Smooth muscle cell (in vitro differentiated cells): ENCODE data around the gene LRRC3B. TPM values are rescaled to one million over a fixed set of nuclear protein-coding genes. Genes with fewer than 3 reads are reported as not detected.

Experiments
- DNase-seq: peaks from one replicate; lab custom pipeline; 2025; ENCODE audit not compliant: unreplicated experiment; lab: John Stamatoyannopoulos, UW
- H2AFZ ChIP-seq: fragments of 200-600 bp; sonication (generic); 2 replicates; pipeline ENCODE4 v1.6.0; 2016; ENCODE audit warnings: antibody characterized with exemption, low read depth, mild to moderate bottlenecking
- H3F3A ChIP-seq: fragments of 200-600 bp; sonication (generic); 2 replicates; pipeline ENCODE4 v1.6.0; 2017; ENCODE audit warnings: antibody characterized with exemption, low read depth
- H3K27ac ChIP-seq: fragments of 200-600 bp; sonication (generic); 2 replicates; pipeline ENCODE4 v1.5.1; 2016; ENCODE audit warnings: low read depth, mild to moderate bottlenecking
- H3K27me3 ChIP-seq: fragments of 200-600 bp; sonication (generic); 2 replicates; pipeline ENCODE4 v1.6.1; 2016; ENCODE audit warnings: low read depth, mild to moderate bottlenecking
- H3K36me3 ChIP-seq: fragments of 200-600 bp; sonication (generic); 2 replicates; pipeline ENCODE4 v1.5.1; 2016; ENCODE audit warnings: low read depth
- H3K4me1 ChIP-seq: fragments of 200-600 bp; sonication (generic); 2 replicates; pipeline ENCODE4 v1.5.1; 2016; ENCODE audit warnings: low read depth
- H3K4me2 ChIP-seq: fragments of 200-600 bp; sonication (generic); 2 replicates; pipeline ENCODE4 v1.6.0; 2016; ENCODE audit warnings: mild to moderate bottlenecking
- H3K4me3 ChIP-seq: fragments of 200-600 bp; sonication (generic); 2 replicates; pipeline ENCODE4 v1.5.1; 2016; ENCODE audit warnings: mild to moderate bottlenecking
- H3K79me2 ChIP-seq: fragments of 200-600 bp; sonication (generic); 2 replicates; pipeline ENCODE4 v1.6.0; 2016; ENCODE audit warnings: low read depth, mild to moderate bottlenecking
- H3K9ac ChIP-seq: fragments of 200-600 bp; sonication (generic); 2 replicates; pipeline ENCODE4 v1.6.0; 2016; ENCODE audit warnings: low read depth
- H3K9me3 ChIP-seq: fragments of 200-600 bp; sonication (generic); replicated peaks from 2 replicates; pipeline ENCODE4 v1.5.1; 2016; ENCODE audit warnings: low read depth
- H4K20me1 ChIP-seq: fragments of 200-600 bp; sonication (generic); 2 replicates; pipeline ENCODE4 v1.6.0; 2016; ENCODE audit warnings: low read depth
- CTCF ChIP-seq: fragments of 200-600 bp; sonication (generic); IDR thresholded peaks from 2 replicates; pipeline ENCODE4 v1.5.1; 2017; ENCODE audit warnings: borderline replicate concordance, mild to moderate bottlenecking, antibody characterized with exemption; ENCODE audit not compliant: insufficient read depth, poor library complexity, severe bottlenecking
- WGBS: methylation state at CpG from one replicate; pipeline ENCODE4 v1.1.7; 2016; ENCODE audit warnings: low lambda C conversion rate; 5-methylcytosine and 5-hydroxymethylcytosine counted together
- polyA plus RNA-seq: library from polyadenylated mRNA; unstranded; fragments of >200 nt; fragmentation: Nextera tagmentation; extraction: Ambion mirVana; gene quantifications from 2 replicates; pipeline ENCODE4 v1.2.1, GENCODE V29; 2016
- total RNA-seq: library from RNA; depleted of rRNA; stranded (reverse); fragments of >200 nt; gene quantifications from 2 replicates; pipeline ENCODE4 v1.2.3, GENCODE V29; 2014

The LRRC3B gene
- total and polyA plus RNA-seq, 2 experiments from 2014 or later, result not detected

GRCh38 chr3:26653811-26654425, 31.3 kb downstream of the LRRC3B start:
- H4K20me1 ChIP-seq, result no peaks in the 10 kb centered on the region
- H2AFZ ChIP-seq, result no peak overlapping the region
- H3K4me2 ChIP-seq, result no peak overlapping the region
- no peaks in the 10 kb centered on the region for H3K36me3 ChIP-seq
- no peaks in the 10 kb centered on the region for H3F3A ChIP-seq
- no peak for TF ChIP-seq CTCF
- no peak overlapping the region for H3K27ac ChIP-seq
- H3K4me1 ChIP-seq, result peaks cover 3% of the 10 kb centered on the region
- H3K9ac ChIP-seq, result no peak overlapping the region
- H3K79me2 ChIP-seq, result no peaks in the 10 kb centered on the region
- 65% methylated on average over 1 of the region's 1 CpG for WGBS
- H3K27me3 ChIP-seq, result no peaks in the 10 kb centered on the region
- no peak overlapping the region for H3K4me3 ChIP-seq
- DNase-seq, result no peak
- H3K9me3 ChIP-seq, result no peaks in the 10 kb centered on the region

GRCh38 chr3:26655231-26655630, 32.7 kb downstream of the LRRC3B start:
- no peaks in the 10 kb centered on the region for H4K20me1 ChIP-seq
- peak overlapping the region; percentile 3 for H3K4me2 ChIP-seq
- peaks cover 3% of the 10 kb centered on the region for H3K4me1 ChIP-seq
- H3K9me3 ChIP-seq, result no peaks in the 10 kb centered on the region
- H3K4me3 ChIP-seq, result no peak overlapping the region
- TF ChIP-seq CTCF, result no peak
- H3K27me3 ChIP-seq, result no peaks in the 10 kb centered on the region
- H3F3A ChIP-seq, result no peaks in the 10 kb centered on the region
- 24% methylated on average over 2 of the region's 2 CpGs for WGBS
- no peak overlapping the region for H3K27ac ChIP-seq
- no peak overlapping the region for H2AFZ ChIP-seq
- no peaks in the 10 kb centered on the region for H3K36me3 ChIP-seq
- no peak for DNase-seq
- no peak overlapping the region for H3K9ac ChIP-seq
- H3K79me2 ChIP-seq, result no peaks in the 10 kb centered on the region

- Histone ChIP-seq H3K36me3 (no peaks in the 10 kb centered on the region), H3K27me3 (no peaks in the 10 kb centered on the region), H3K4me3 (no peak overlapping the region), H3K9me3 (no peaks in the 10 kb centered on the region), H4K20me1 (no peaks in the 10 kb centered on the region), H3K27ac (no peak overlapping the region), H3F3A (no peaks in the 10 kb centered on the region), H3K79me2 (no peaks in the 10 kb centered on the region), H3K4me2 (no peak overlapping the region), H3K9ac (no peak overlapping the region), H3K4me1 (peaks cover 2% of the 10 kb centered on the region), H2AFZ (no peak overlapping the region)
- TF ChIP-seq CTCF, result no peak
- 93% methylated on average over 6 of the region's 6 CpGs for WGBS
- DNase-seq, result no peak
These were observed 34.9 kb downstream of the LRRC3B start for GRCh38 chr3:26657348-26657976.

- 77% methylated on average over 3 of the region's 3 CpGs for WGBS
- no peaks in the 10 kb centered on the region for H3K4me1 ChIP-seq
- no peak overlapping the region for H3K4me2 ChIP-seq
- H3K9ac ChIP-seq, result no peak overlapping the region
- DNase-seq, result no peak
- H3F3A ChIP-seq, result no peaks in the 10 kb centered on the region
- no peak overlapping the region for H3K27ac ChIP-seq
- no peaks in the 10 kb centered on the region for H3K27me3 ChIP-seq
- no peaks in the 10 kb centered on the region for H3K79me2 ChIP-seq
- H3K9me3 ChIP-seq, result no peaks in the 10 kb centered on the region
- no peak overlapping the region for H2AFZ ChIP-seq
- TF ChIP-seq CTCF, result no peak
- H4K20me1 ChIP-seq, result no peaks in the 10 kb centered on the region
- no peaks in the 10 kb centered on the region for H3K36me3 ChIP-seq
- H3K4me3 ChIP-seq, result no peak overlapping the region
These were observed 45.6 kb downstream of the LRRC3B start for GRCh38 chr3:26668171-26668570.
